Naive B cell (primary cell): ENCODE data around the gene DDX18. TPM values are rescaled to one million over a fixed set of nuclear protein-coding genes. Genes with fewer than 3 reads are reported as not detected.
A peak's percentile ranks its signal among the peaks of the same experiment; 100 is the strongest.
"Not testable (repeated sequence)": the region's sequence is repeated elsewhere in the genome, so short reads cannot be mapped to it uniquely, and the experiment has no call there.

Experiments
- ATAC-seq, 2 donors: fragments of 150-1000 bp; cut with Tn5 transposase; 2 replicates each; pipeline ENCODE4 v1.10.0; 2021; ENCODE audit warnings: low read depth in 2 of 2, mild to moderate bottlenecking in 2 of 2, moderate library complexity in 2 of 2
- DNase-seq: peaks from one replicate; pipeline ENCODE4 v3.0.0; 2022
- H3K27ac Mint-ChIP-seq, 6 donors: one replicate each; pipeline ENCODE4 v1.8.0; 2020 to 2022; ENCODE audit warnings: mild to moderate bottlenecking in 6 of 6, mixed read lengths in 6 of 6, moderate library complexity in 5 of 6, inconsistent platforms in 2 of 6
- H3K27me3 Mint-ChIP-seq, 3 donors: one replicate each; pipeline ENCODE4 v1.8.0; 2021 to 2022; ENCODE audit warnings: mixed read lengths in 3 of 3, mild to moderate bottlenecking in 1 of 3
- H3K36me3 Mint-ChIP-seq, 2 donors: one replicate each; pipeline ENCODE4 v1.8.0; 2020 to 2022; ENCODE audit warnings: mixed read lengths in 2 of 2, inconsistent platforms in 1 of 2, mild to moderate bottlenecking in 1 of 2
- H3K4me1 Mint-ChIP-seq, 3 donors: one replicate each; pipeline ENCODE4 v1.8.0; 2020 to 2022; ENCODE audit warnings: mixed read lengths in 3 of 3, inconsistent platforms in 1 of 3, mild to moderate bottlenecking in 1 of 3, moderate library complexity in 1 of 3
- H3K4me3 Mint-ChIP-seq, 8 donors: one replicate each; pipeline ENCODE4 v1.8.0; 2020 to 2022; ENCODE audit warnings: mild to moderate bottlenecking in 8 of 8, mixed read lengths in 8 of 8, moderate library complexity in 8 of 8, inconsistent platforms in 2 of 8
- H3K9me3 Mint-ChIP-seq, 7 donors: one replicate each; pipeline ENCODE4 v1.8.0; 2020 to 2022; ENCODE audit warnings: mixed read lengths in 7 of 7, mild to moderate bottlenecking in 5 of 7, inconsistent platforms in 2 of 7, moderate library complexity in 1 of 7
- polyA plus RNA-seq, 6 donors: library from polyadenylated mRNA; unstranded; fragments of 300-500 nt; fragmentation: Illumina TruSeq; gene quantifications; one replicate each; pipeline ENCODE4 v1.2.3, GENCODE V29; 2021; ENCODE audit warnings: low read depth in 6 of 6

DDX18 gene
- polyA plus RNA-seq, result 10 to 100 TPM; 35.9 to 58.6 (median 44.0) TPM

DNA sequence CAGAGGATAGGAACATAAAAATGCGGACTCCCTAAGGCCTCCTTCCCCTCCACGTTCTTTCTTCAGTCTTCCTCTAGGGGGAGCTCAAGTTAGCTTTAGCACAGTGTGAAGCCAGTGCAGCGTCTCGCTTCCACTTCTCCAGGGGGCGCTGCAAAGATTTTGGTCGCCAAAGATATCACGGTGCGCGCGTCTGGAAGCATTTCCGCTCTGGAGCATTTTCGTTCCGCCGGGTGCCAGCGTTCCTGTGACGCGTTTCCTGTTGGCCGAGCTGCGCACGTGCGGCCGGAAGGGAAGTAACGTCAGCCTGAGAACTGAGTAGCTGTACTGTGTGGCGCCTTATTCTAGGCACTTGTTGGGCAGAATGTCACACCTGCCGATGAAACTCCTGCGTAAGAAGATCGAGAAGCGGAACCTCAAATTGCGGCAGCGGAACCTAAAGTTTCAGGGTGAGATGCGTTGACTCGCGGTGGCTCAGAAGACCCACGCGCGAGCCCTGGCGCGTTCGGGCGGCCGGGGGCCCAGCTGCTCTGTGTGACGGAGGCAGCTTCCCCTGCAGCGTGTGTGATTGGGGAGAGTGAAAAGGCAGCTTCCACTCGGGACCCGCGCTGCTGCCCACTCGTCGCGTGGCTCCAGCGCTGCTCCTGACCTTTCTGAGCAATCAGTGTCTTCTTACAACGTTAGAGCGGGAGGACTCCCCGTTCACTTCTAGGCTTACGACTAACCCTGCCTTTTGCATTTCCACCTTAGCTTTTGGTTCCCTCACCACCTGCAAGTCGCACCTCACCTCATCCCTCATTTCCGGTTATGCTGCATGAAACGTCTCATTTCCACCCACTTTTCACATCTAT is at the start of gene DDX18:
Gene DDX18 (plus strand): TSS at position 275 of the 848 bp plus-strand sequence. CDS start 87 bp downstream, at position 362.
- H3K4me1 Mint-ChIP-seq, result peaks cover 23 to 40% (median 35%) of the 10 kb centered on the region in 3 donors
- H3K4me3 Mint-ChIP-seq, result peak within 1 kb of the TSS; percentile 84 to 97 (median 94)
- peaks cover 20 to 24% of the 10 kb centered on the region in 2 donors for H3K36me3 Mint-ChIP-seq
- peak within 1 kb of the TSS; percentile 99 to 100 (median 100) for H3K27ac Mint-ChIP-seq
- DNase-seq, result peak; percentile 99
- H3K9me3 Mint-ChIP-seq, result peaks cover 0 to 3% (median 0%) of the 10 kb centered on the region in 7 donors
- H3K27me3 Mint-ChIP-seq, result no peaks in the 10 kb centered on the region
- ATAC-seq, result peak; percentile 82 to 83

DNA sequence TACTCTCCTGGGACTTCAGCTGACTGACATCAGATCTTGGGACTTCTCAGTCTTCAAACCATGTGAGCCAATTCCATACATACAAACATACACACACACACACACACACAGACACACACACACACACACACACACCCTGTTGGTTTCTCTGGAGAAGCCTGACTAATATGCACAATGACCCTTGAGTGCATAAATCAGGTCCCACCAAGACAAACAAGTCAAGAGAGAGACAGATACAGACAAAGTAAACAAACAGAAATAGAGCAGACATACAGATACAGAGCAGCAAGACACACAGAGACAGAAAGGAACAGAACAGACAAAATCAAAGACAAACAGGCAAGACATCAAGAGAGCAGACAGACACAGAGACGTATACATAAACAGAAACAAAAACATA is 43.8 kb upstream of the DDX18 start:
- Mint-ChIP-seq H3K27ac (no peak overlapping the region), H3K36me3 (no peaks in the 10 kb centered on the region), H3K4me1 (no peaks in the 10 kb centered on the region), H3K9me3 (peaks cover 0 to 12% (median 0%) of the 10 kb centered on the region in 7 donors), H3K27me3 (peaks cover 22 to 38% (median 32%) of the 10 kb centered on the region in 3 donors), H3K4me3 (no peak overlapping the region)
- ATAC-seq, result no peak
- DNase-seq, result no peak

DNA sequence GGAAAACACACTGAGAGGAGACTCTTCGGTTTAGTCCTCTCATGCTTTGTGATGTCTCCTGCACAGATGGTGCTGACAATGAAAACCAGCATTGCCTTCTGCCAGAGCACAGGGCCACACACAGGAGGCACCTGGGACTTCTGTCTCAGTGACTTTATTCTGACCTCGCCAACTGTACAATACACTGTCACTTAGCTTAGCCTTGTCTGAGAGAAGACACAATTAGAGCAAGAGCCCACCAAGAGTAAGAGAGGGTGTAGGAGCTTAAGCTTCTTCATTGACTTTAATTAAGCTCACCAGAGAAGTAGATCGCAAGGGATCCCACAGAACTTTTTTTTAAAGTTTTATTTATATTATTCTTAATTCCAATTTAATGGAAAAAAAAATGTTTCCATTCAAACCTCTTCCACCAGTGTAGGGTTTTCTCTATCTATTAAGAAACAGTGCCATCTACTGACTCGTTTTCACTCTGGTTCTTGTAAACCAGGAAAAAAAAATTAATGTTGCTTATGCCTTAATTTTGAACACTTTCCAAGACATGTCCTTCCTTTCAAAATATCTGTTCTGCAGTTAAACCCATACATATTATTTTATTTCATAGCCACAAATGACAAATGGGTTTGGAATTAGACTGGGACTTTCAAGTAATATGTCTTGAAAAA is 42.4 kb upstream of the DDX18 start:
- Mint-ChIP-seq H3K4me1 (no peaks in the 10 kb centered on the region), H3K27me3 (peaks cover 22 to 47% (median 38%) of the 10 kb centered on the region in 3 donors), H3K4me3 (no peak overlapping the region), H3K27ac (no peak overlapping the region), H3K9me3 (peaks cover 0 to 6% (median 0%) of the 10 kb centered on the region in 7 donors), H3K36me3 (no peaks in the 10 kb centered on the region)
- ATAC-seq (no peak), DNase-seq (no peak)

DNA sequence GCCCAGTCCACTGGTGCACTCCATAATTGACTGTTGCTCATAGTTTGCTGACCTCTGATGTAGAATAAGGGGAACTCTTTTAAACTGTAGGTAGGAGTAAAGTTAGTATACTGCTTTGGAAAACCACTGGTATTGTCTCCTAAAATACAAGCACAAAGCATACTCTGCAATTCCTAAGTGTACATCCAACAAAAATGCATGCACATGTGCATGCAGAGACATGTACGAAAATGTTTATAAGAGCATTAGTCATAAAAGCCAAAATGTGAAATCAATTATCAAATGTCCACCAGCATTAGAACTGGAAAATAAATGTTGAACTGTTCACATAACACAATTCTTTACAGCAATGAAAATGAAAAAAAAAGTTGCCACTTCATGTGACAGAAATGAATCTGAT is 39.8 kb upstream of the DDX18 start:
- DNase-seq (no peak), ATAC-seq (no peak)
- Mint-ChIP-seq H3K36me3 (no peaks in the 10 kb centered on the region), H3K4me1 (no peaks in the 10 kb centered on the region), H3K27me3 (peaks cover 23 to 41% (median 29%) of the 10 kb centered on the region in 3 donors), H3K27ac (no peak overlapping the region), H3K4me3 (no peak overlapping the region), H3K9me3 (peaks cover 0 to 3% (median 0%) of the 10 kb centered on the region in 7 donors)

DNA sequence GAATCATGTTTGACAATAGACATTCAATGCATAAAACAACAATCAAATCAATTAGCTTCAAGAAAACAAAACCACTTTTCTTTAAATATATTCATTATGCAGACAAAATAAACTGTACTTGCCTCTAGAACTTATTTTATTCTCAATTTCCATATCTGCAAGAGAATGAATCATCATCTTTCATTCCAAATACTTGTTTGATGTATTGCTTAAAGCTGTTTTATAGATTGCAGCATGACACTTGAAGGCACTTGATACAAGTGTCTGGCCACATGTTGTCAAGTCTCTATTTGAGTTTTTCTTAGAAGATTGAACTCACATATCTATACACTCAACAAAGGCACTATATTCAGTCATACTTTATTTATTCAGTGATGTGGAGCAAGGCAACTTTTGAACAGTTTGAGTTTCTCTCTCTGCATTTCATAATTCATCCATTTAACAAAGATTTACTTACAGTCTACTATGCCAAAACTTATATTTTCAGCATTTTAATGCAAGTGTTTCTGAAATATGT is 38.7 kb upstream of the DDX18 start:
- Mint-ChIP-seq H3K4me3 (no peak overlapping the region), H3K36me3 (no peaks in the 10 kb centered on the region), H3K27me3 (peaks cover 18 to 36% (median 20%) of the 10 kb centered on the region in 3 donors), H3K27ac (no peak overlapping the region), H3K9me3 (peaks cover 0 to 4% (median 0%) of the 10 kb centered on the region in 7 donors), H3K4me1 (no peaks in the 10 kb centered on the region)
- ATAC-seq (no peak), DNase-seq (no peak)

DNA sequence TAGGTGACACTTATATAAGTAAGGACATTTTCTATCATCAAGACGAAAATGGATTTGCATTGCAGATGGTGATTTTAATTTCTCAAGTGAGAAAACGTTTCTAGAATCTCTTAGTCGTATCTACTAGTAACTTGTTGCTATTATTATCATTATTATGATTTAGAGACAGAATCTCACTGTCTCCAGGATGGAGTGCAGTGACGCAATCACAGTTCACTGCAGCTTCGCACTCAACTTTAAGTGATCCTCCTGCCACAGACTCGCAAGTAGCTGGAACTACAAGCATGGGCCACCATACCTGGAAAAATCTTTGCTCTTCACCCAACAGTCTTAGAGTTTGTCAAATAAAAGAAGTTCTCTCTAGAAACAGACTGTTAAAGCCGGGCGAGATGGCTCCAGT is 37.6 kb upstream of the DDX18 start:
- Mint-ChIP-seq H3K27me3 (peaks cover 13 to 37% (median 16%) of the 10 kb centered on the region in 3 donors), H3K4me1 (no peaks in the 10 kb centered on the region), H3K27ac (no peak overlapping the region), H3K9me3 (peaks cover 0 to 6% (median 0%) of the 10 kb centered on the region in 7 donors), H3K36me3 (no peaks in the 10 kb centered on the region), H3K4me3 (no peak overlapping the region)
- DNase-seq (no peak), ATAC-seq (no peak)

DNA sequence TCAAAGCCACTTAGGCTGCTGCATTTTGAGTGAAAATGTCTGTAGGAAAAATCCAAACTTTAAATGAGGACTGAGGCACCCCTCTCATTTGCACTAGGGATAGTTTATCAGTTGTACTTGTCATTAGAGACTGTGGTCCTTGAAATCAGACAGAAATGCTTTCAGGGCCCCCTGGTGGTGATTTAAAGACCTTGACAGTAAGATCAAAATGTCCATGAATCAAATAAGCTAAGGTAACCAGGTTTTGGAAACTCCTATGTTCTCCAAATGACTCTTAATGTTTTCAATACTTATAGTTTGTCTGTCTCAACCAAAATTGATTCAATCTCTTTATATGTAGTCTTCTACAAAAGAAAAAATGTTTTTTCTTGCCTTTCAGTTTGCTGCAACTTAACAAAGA is 28.8 kb upstream of the DDX18 start:
- Mint-ChIP-seq H3K27ac (no peak overlapping the region), H3K4me3 (no peak overlapping the region), H3K9me3 (peaks cover 11 to 19% (median 14%) of the 10 kb centered on the region in 7 donors), H3K36me3 (peaks cover 0 to 12% of the 10 kb centered on the region in 2 donors), H3K27me3 (peaks cover 8 to 14% (median 13%) of the 10 kb centered on the region in 3 donors), H3K4me1 (no peaks in the 10 kb centered on the region)
- ATAC-seq, result peak; percentile 55 to 66
- DNase-seq, result peak; percentile 36

DNA sequence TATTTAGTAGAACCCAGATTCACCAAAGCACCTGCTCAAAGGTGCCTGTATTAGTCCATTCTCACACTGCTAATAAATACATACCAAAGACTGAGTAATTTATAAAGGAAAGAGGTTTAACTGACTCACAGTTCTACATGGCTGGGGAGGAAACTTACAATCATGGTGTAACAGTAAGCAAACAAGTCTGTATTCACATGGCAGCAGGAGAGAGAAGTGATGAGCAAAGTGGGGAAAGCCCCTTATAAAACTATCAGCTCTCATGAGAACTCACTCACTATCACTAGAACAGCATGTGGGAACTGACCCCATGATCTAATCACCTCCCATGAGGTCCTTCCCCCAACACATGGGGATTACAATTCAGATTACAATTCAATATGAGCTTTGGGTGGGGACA is 28.0 kb upstream of the DDX18 start:
- no peaks in the 10 kb centered on the region for H3K4me1 Mint-ChIP-seq
- H3K27me3 Mint-ChIP-seq, result peaks cover 11 to 15% (median 13%) of the 10 kb centered on the region in 3 donors
- no peak for DNase-seq
- H3K4me3 Mint-ChIP-seq, result no peak overlapping the region
- H3K36me3 Mint-ChIP-seq, result peaks cover 0 to 12% of the 10 kb centered on the region in 2 donors
- peak; percentile 53 to 76 for ATAC-seq
- H3K9me3 Mint-ChIP-seq, result peaks cover 8 to 17% (median 14%) of the 10 kb centered on the region in 7 donors
- H3K27ac Mint-ChIP-seq, result no peak overlapping the region

DNA sequence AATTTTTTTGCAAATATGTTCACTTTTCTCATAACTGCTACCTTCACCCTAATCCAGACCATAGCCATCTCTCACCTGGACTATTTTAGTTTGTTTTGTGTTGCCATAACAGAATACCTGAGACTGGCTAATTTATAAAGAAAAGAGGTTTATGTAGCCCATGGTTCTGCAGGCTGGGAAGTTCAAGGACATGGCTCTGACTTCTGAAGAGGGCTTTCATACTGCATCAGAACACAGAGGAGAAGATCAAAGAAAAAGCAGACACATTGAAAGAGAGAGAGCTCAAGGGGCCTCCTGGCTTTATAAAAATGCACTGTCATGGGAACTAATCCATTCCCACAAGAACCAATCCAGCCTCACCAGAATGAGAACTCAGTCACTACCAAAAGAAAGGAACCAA is 25.0 kb upstream of the DDX18 start:
- H3K4me3 Mint-ChIP-seq, result no peak overlapping the region
- DNase-seq (no peak), ATAC-seq (no peak)
- no peak overlapping the region for H3K27ac Mint-ChIP-seq
- peaks cover 6 to 14% (median 13%) of the 10 kb centered on the region in 7 donors for H3K9me3 Mint-ChIP-seq
- peaks cover 14 to 33% (median 30%) of the 10 kb centered on the region in 3 donors for H3K27me3 Mint-ChIP-seq
- peaks cover 0 to 12% of the 10 kb centered on the region in 2 donors for H3K36me3 Mint-ChIP-seq
- H3K4me1 Mint-ChIP-seq, result no peaks in the 10 kb centered on the region

DNA sequence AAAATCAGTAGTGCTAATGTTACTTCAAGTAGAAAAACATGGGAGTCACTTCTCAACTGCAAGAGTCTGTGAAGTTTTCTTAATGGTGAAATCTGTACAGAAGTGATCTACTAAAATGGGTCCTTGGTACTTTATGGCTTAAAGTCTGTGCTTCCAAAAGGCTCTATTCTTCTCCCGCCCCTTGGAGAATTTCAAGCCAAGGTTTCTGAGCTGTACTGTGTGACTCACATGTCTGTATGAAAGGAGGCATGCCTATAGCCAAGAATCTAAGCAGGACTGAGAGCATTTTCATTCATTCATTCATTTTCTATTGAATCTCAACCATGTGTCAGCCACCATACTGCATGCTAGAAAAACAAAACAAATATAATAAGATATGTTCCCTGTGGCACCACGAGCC is 19.8 kb upstream of the DDX18 start:
- H3K36me3 Mint-ChIP-seq, result peaks cover 0 to 9% of the 10 kb centered on the region in 2 donors
- peaks cover 36 to 51% (median 39%) of the 10 kb centered on the region in 3 donors for H3K27me3 Mint-ChIP-seq
- no peaks in the 10 kb centered on the region for H3K4me1 Mint-ChIP-seq
- no peak overlapping the region for H3K4me3 Mint-ChIP-seq
- no peak for ATAC-seq
- DNase-seq, result no peak
- peaks cover 3 to 14% (median 8%) of the 10 kb centered on the region in 7 donors for H3K9me3 Mint-ChIP-seq
- no peak overlapping the region for H3K27ac Mint-ChIP-seq

DNA sequence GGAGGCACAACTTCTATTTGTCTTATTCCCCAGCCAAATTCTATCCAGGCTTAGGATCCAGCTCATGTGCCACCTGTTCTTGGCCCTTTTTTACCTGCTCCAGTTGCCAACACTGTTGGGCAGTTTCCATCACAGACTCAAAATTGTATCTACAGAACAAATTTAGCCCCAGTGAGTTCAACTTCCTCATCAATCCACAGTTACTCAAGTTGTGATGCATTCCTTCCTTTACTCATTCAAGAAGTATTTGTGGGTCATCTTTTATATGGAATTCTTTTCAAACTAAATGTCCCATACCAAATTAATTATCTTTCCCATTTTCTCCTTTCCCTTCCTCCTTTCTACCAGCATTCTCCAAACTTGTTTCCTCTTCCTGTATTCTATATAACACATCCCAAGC is 12.7 kb upstream of the DDX18 start:
- DNase-seq, result no peak
- ATAC-seq, result no peak
- H3K27ac Mint-ChIP-seq, result no peak overlapping the region
- no peak overlapping the region for H3K4me3 Mint-ChIP-seq
- peaks cover 0 to 6% (median 4%) of the 10 kb centered on the region in 7 donors for H3K9me3 Mint-ChIP-seq
- peaks cover 0 to 8% of the 10 kb centered on the region in 2 donors for H3K36me3 Mint-ChIP-seq
- peaks cover 34 to 41% (median 38%) of the 10 kb centered on the region in 3 donors for H3K27me3 Mint-ChIP-seq
- H3K4me1 Mint-ChIP-seq, result peaks cover 0 to 8% (median 6%) of the 10 kb centered on the region in 3 donors

DNA sequence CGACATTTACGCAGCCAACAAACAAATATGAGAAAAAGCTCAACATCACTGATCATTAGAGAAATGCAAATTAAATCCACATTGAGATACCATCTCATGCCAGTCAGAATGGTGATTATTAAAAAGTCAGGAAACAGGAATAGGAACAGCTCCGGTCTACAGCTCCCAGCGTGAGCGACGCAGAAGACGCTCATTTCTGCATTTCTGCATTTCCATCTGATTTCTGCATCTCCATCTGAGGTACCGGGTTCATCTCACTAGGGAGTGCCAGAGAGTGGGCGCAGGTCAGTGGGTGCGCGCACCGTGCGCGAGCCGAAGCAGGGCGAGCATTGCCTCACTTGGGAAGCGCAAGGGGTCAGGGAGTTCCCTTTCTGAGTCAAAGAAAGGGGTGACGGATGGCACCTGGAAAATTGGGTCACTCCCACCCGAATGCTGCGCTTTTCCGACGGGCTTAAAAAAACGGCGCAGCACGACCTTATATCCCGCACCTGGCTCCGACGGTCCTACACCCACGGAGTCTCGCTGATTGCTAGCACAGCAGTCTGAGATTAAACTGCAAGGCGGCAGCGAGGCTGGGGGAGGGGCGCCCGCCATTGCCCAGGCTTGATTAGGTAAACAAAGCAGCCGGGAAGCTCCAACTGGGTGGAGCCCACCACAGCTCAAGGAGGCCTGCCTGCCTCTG is 10.7 kb upstream of the DDX18 start:
- peak in 1 of 2 donors; percentile 28 for ATAC-seq
- not testable (repeated sequence) for H3K9me3 Mint-ChIP-seq, H3K4me1 Mint-ChIP-seq, DNase-seq, H3K36me3 Mint-ChIP-seq
- Mint-ChIP-seq H3K27ac (peak overlapping the region in 2 of 6 donors; percentile 76 to 88), H3K4me3 (peak overlapping the region in 6 of 8 donors; percentile 3 to 80 (median 36)), H3K27me3 (peaks cover 31 to 39% (median 34%) of the 10 kb centered on the region in 3 donors)

DNA sequence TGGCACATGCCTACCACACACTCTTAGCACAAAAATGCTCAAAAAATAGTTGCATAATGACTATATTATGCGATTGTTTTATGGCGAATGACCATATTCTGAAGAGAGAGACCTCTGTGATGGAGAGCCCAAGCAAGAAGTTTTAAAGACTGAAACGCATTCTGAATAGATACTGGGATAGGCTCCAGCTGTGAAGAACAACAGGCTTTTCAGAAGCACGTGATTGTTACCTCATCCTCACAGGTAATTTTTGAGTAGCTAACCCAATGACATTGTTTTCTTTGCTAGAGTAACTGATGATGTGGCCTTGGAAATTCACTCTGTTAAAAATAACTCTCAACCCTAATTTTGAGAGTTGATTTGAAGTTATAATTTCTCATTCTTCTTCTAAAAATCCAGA is 2.0 kb upstream of the DDX18 start:
- ATAC-seq (no peak), DNase-seq (no peak)
- Mint-ChIP-seq H3K36me3 (peaks cover under 1 to 4% of the 10 kb centered on the region in 2 donors), H3K4me3 (no peak overlapping the region), H3K27ac (peak overlapping the region in 2 of 6 donors; percentile 20 to 99), H3K4me1 (peaks cover 17 to 32% (median 22%) of the 10 kb centered on the region in 3 donors), H3K27me3 (no peaks in the 10 kb centered on the region), H3K9me3 (peaks cover 0 to 3% (median 0%) of the 10 kb centered on the region in 7 donors)
